Measurements from ENCODE around the gene KLF3. TPM values are rescaled to one million over a fixed set of nuclear protein-coding genes. Genes with fewer than 3 reads are reported as not detected.

The KLF3 gene
- total RNA-seq, 1 donor from 2014 or later, result 40.8 TPM

DNA sequence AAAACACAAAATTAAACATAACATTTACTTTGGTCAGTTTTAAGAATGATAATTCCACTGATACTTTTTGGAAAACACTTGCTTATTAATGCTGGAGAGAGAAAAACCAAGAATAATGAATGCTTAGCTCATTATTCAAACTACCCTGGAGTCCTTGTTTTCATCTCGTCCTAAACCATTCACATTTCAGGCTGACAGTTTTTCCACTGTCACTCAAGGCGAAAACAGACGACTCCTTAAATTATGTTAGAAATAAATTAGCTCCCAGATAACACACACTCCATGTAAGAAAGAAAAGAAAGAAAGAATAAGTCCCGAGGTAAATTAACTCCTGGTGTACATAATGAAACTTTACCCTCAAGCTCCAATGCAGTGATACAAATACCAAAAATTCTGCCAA, 85.3 kb downstream of the KLF3 start:
- FAIRE-seq (no peak), DNase-seq (ENCODE audit: low read depth) (no peak)
- no peak overlapping the region for H3K27ac Mint-ChIP-seq (ENCODE audit: unreplicated experiment)
- no peaks in the 10 kb centered on the region for H3K27me3 Mint-ChIP-seq (ENCODE audit: low read depth, unreplicated experiment)
- no peaks in the 10 kb centered on the region for H3K9me3 ChIP-seq (ENCODE audit: insufficient read depth, low read depth, low read length)
- TF ChIP-seq CTCF (IDR thresholded peaks at IDR 0.05; ENCODE audit: insufficient read depth, low read depth, low read length) (no peak), EZH2 (IDR thresholded peaks at IDR 0.05; ENCODE audit: insufficient read depth, low read length) (no peak)
- no peak overlapping the region for H3K9ac ChIP-seq (ENCODE audit: low read length)
- H3K4me1 Mint-ChIP-seq (ENCODE audit: low read depth, unreplicated experiment), result peaks cover 5% of the 10 kb centered on the region
- H3K4me2 ChIP-seq (ENCODE audit: low read length), result no peak overlapping the region
- H3K4me3 Mint-ChIP-seq (ENCODE audit: unreplicated experiment), result no peak overlapping the region
- H3K4me3 ChIP-seq (ENCODE audit: insufficient read depth, low read depth, low read length), result no peak overlapping the region
- peaks cover 2% of the 10 kb centered on the region for H3K36me3 Mint-ChIP-seq (ENCODE audit: low read depth, unreplicated experiment)
- no peaks in the 10 kb centered on the region for H3K36me3 ChIP-seq (ENCODE audit: insufficient read depth, low read length)
- H3K4me1 ChIP-seq (ENCODE audit: insufficient read depth, low read length), result peaks cover 20% of the 10 kb centered on the region
- H3K27me3 ChIP-seq (ENCODE audit: insufficient read depth, low read length), result no peaks in the 10 kb centered on the region
- H4K20me1 ChIP-seq (ENCODE audit: insufficient read depth, low read length), result no peaks in the 10 kb centered on the region
- H3K27ac ChIP-seq (ENCODE audit: low read depth, low read length), result no peak overlapping the region
- no peak overlapping the region for H2AFZ ChIP-seq (ENCODE audit: low read depth, low read length)
- H3K79me2 ChIP-seq (ENCODE audit: insufficient read depth, low read length), result no peaks in the 10 kb centered on the region
- peaks cover 9% of the 10 kb centered on the region for H3K9me3 Mint-ChIP-seq (ENCODE audit: unreplicated experiment)

Other genes with a start within 250 kb of the KLF3 start
- gene TLR10, start 118.8 kb downstream of the KLF3 start, total RNA-seq, result not detected in 2 replicates
- 0.54 and 0.70 TPM in 2 replicates for gene TLR1, start 140.6 kb downstream of the KLF3 start, total RNA-seq
- 3.1 and 3.8 TPM in 2 replicates for gene TLR6, start 192.6 kb downstream of the KLF3 start, total RNA-seq
- 159 and 169 TPM in 2 replicates for gene FAM114A1, start 203.6 kb downstream of the KLF3 start, total RNA-seq

All from astrocyte (in vitro differentiated cells and primary cell).